Left lung (tissue), 10 donors: ENCODE data around the gene PGBD2. TPM values are rescaled to one million over a fixed set of nuclear protein-coding genes. Genes with fewer than 3 reads are reported as not detected.
"Not testable (repeated sequence)": the region's sequence is repeated elsewhere in the genome, so short reads cannot be mapped to it uniquely, and the experiment has no call there.

Experiments used
- ATAC-seq: fragments of 200-7000 bp; cut with Tn5 transposase; one replicate; pipeline ENCODE4 v1.9.1; 2020; ENCODE audit warnings: moderate library complexity
- DNase-seq, 4 donors: peaks; one replicate each; pipeline ENCODE4 v3.0.0-alpha.2; 2013 to 2020
- H3K27ac ChIP-seq, 2 donors: fragments of 200-600 bp; sonication (generic) in 1 of 2; one replicate each; pipeline versions ENCODE4 v1.5.0 to v1.8.0; 2020 to 2021
- H3K27me3 ChIP-seq, 2 donors: fragments of 200-600 bp; sonication (generic) in 1 of 2; one replicate each; pipeline versions ENCODE4 v1.5.0 to v1.8.0; 2020 to 2021
- H3K36me3 ChIP-seq, 2 donors: fragments of 200-600 bp; sonication (generic) in 1 of 2; one replicate each; pipeline versions ENCODE4 v1.5.0 to v1.8.0; 2020 to 2021
- H3K4me1 ChIP-seq, 2 donors: fragments of 200-600 bp; one replicate each; pipeline ENCODE4 v1.8.0; 2021
- H3K4me3 ChIP-seq, 2 donors: fragments of 200-600 bp; sonication (generic) in 1 of 2; one replicate each; pipeline versions ENCODE4 v1.5.0 to v1.8.0; 2020 to 2021; ENCODE audit warnings: mild to moderate bottlenecking in 1 of 2
- H3K9me3 ChIP-seq, 2 donors: fragments of 200-600 bp; sonication (generic) in 1 of 2; one replicate each; pipeline versions ENCODE4 v1.5.0 to v1.8.0; 2020 to 2021
- CTCF ChIP-seq, 2 donors: fragments of 200-600 bp; sonication (generic) in 1 of 2; IDR thresholded peaks; one replicate each; pipeline versions ENCODE4 v1.5.0 to v1.8.0; 2021; ENCODE audit warnings: antibody characterized with exemption in 2 of 2
- intact Hi-C, 2 donors: fragments of 100-400 bp; cut with DNase I; formaldehyde crosslinking; loops; one replicate each; pipeline versions ENCODE4 v1.11.2 to v1.14.2; 2022
- polyA plus RNA-seq, 6 donors: library from polyadenylated mRNA; unstranded; fragments of 120-200 nt; gene quantifications; one replicate each; pipeline ENCODE4 v1.2.1, GENCODE V29; 2013; ENCODE audit not compliant: insufficient read length in 6 of 6
- total RNA-seq, 2 donors: library from RNA; stranded (reverse); fragmentation: NEBNext Ultra II Directional; extraction: Animal tissue kit (Norgen Biotek cat#: 25700); gene quantifications; one replicate each; pipeline ENCODE4 v1.2.1, GENCODE V29; 2021
- donor health status: DM: no; HTN: yes; CAD: no.
- donor health status: DM: no; HTN: no; CAD: no.

Gene PGBD2
- total and polyA plus RNA-seq, 8 donors: 7.0 to 12.7 (median 12.0) TPM

DNA sequence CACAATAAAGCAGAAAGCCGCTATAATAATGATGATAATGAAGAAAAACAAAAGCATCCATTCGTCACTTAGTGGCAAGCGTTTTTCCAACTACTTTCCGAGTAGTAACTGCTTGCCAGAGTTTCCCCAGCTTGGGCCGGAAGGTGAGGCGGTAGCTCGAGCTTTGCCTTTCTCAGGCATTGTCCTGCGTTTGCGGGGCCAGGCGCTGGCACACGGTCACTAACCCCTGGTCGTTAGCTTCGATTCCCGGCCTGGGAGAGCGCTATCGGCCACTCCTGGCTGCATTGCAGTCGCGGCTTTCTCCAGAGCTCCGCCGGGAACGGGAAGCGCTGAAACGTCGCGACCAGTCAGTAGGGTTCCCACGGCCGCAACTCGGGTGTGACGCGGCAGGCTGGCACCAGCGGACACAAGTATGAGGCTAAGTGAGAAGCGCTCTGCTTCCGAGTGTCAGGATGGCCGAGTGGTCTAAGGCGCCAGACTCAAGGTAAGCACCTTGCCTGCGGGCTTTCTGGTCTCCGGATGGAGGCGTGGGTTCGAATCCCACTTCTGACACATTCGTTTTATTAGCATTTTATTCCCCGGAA is 32.5 kb upstream of the PGBD2 start:
- Histone ChIP-seq H3K4me3 (peak overlapping the region; percentile 67 to 70), H3K27me3 (no peaks in the 10 kb centered on the region), H3K9me3 (no peaks in the 10 kb centered on the region), H3K36me3 (no peaks in the 10 kb centered on the region), H3K4me1 (peaks cover 4 to 11% of the 10 kb centered on the region in 2 donors), H3K27ac (peak overlapping the region; percentile 96 to 98)
- no peak for TF ChIP-seq CTCF (IDR thresholded peaks at IDR 0.05)
- peak; percentile 94 to 98 (median 96) for DNase-seq
- intact Hi-C loops: no loop called here
- ATAC-seq: peak; percentile 94

DNA sequence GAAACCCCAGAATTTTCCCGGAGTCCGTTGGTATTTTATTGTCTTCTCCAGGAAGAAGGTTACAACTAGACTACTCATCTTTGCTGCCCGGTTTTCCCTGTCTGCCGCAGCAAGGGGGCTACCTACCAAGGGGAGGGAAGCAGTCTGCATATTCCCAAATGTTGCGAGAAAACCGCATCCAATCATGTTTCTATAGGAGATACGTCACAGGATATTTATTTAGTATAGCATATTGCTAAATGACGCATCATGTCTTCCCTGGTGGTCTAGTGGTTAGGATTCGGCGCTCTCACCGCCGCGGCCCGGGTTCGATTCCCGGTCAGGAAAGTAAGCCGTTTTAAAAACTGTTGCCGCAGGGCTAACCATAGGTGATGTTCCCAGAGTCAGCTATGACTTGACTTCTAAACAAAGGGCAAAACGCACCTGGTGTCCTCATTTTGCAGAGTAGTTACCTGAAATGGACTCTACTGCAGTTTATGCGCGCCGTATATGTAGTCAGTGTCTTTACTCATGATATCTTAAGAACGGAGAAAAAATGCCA is 32.0 kb upstream of the PGBD2 start:
- intact Hi-C loops: no loop called here
- no peaks in the 10 kb centered on the region for H3K9me3 ChIP-seq
- TF ChIP-seq CTCF (IDR thresholded peaks at IDR 0.05): no peak
- peak overlapping the region; percentile 67 to 70 for H3K4me3 ChIP-seq
- ATAC-seq (peak; percentile 51), DNase-seq (peak in 2 of 4 donors; percentile 92 to 93)
- H3K36me3 ChIP-seq: no peaks in the 10 kb centered on the region
- H3K27me3 ChIP-seq: no peaks in the 10 kb centered on the region
- peaks cover 4 to 11% of the 10 kb centered on the region in 2 donors for H3K4me1 ChIP-seq
- H3K27ac ChIP-seq: peak overlapping the region; percentile 96 to 98

DNA sequence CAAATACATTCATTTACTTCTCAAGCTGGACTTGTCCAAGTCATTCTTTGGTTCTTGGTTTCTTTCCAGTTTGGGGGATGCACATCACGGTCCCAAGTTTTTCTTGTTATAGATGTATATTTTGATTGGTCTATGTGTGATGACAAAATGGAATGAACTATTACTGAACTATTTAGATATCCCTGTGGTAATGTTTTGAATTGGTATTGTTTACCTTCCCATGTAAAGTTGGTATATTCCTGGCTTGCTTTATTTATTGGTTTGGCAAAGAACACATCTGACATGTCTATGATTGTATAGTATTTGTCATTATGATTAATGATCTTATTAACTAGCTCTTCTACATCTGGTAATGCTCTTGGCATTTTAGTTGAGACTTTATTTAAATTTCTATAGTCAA is 24.8 kb upstream of the PGBD2 start:
- Histone ChIP-seq H3K4me3 (no peak overlapping the region), H3K4me1 (no peaks in the 10 kb centered on the region), H3K27me3 (no peaks in the 10 kb centered on the region), H3K36me3 (no peaks in the 10 kb centered on the region), H3K9me3 (no peaks in the 10 kb centered on the region), H3K27ac (no peak overlapping the region)
- no peak for DNase-seq
- intact Hi-C loops: no loop called here
- TF ChIP-seq CTCF (IDR thresholded peaks at IDR 0.05): no peak
- ATAC-seq: no peak

GRCh38 chr1:248882427-248882826 is 23.6 kb upstream of the PGBD2 start:
- H3K27me3 ChIP-seq, ATAC-seq, H3K9me3 ChIP-seq, H3K4me1 ChIP-seq, H3K27ac ChIP-seq, DNase-seq, intact Hi-C loops, H3K4me3 ChIP-seq, H3K36me3 ChIP-seq: not testable (repeated sequence)

- H3K9me3 ChIP-seq: no peaks in the 10 kb centered on the region
- intact Hi-C loops: no loop called here
- no peak for DNase-seq
- no peak for ATAC-seq
- H3K4me3 ChIP-seq: no peak overlapping the region
- H3K36me3 ChIP-seq: no peaks in the 10 kb centered on the region
- H3K4me1 ChIP-seq: no peaks in the 10 kb centered on the region
- no peak for TF ChIP-seq CTCF (IDR thresholded peaks at IDR 0.05)
- H3K27ac ChIP-seq: no peak overlapping the region
- no peaks in the 10 kb centered on the region for H3K27me3 ChIP-seq
Measured at GRCh38 chr1:248884632-248885295, 21.3 kb upstream of the PGBD2 start.
